Nephron progenitor cell (in vitro differentiated cells): ENCODE data around the gene CYP2C8.

ENCODE experiments used
- DNase-seq: peaks from one replicate; pipeline ENCODE4 v3.0.0; 2021
- H3K27ac Mint-ChIP-seq: 2 replicates; pipeline ENCODE4 v1.8.0; 2021; ENCODE audit warnings: mild to moderate bottlenecking, moderate library complexity, mixed read lengths
- H3K27me3 Mint-ChIP-seq: 2 replicates; pipeline ENCODE4 v1.8.0; 2021; ENCODE audit warnings: mild to moderate bottlenecking, low read depth, mixed read lengths; ENCODE audit not compliant: poor library complexity
- H3K36me3 Mint-ChIP-seq: 2 replicates; pipeline ENCODE4 v1.8.0; 2021; ENCODE audit warnings: low read depth, mixed read lengths
- H3K4me1 Mint-ChIP-seq: 2 replicates; pipeline ENCODE4 v1.8.0; 2021; ENCODE audit warnings: mixed read lengths
- H3K4me3 Mint-ChIP-seq: 2 replicates; pipeline ENCODE4 v1.8.0; 2021; ENCODE audit warnings: mild to moderate bottlenecking, moderate library complexity, mixed read lengths
- H3K9me3 Mint-ChIP-seq: 2 replicates; pipeline ENCODE4 v1.8.0; 2021; ENCODE audit warnings: mild to moderate bottlenecking, moderate library complexity, mixed read lengths
- CTCF ChIP-seq: fragments of 200-600 bp; sonication (generic); IDR thresholded peaks from 2 replicates; pipeline ENCODE4 v1.5.0; 2021; ENCODE audit warnings: antibody characterized with exemption

CYP2C8 gene

GRCh38 chr10:94992811-94993210 lies 76.5 kb downstream of the CYP2C8 start:
- no peak for DNase-seq
- H3K4me1 Mint-ChIP-seq = no peaks in the 10 kb centered on the region
- peaks cover 4% of the 10 kb centered on the region for H3K27me3 Mint-ChIP-seq
- TF ChIP-seq CTCF = no peak
- H3K9me3 Mint-ChIP-seq = peaks cover 21% of the 10 kb centered on the region
- H3K36me3 Mint-ChIP-seq = no peaks in the 10 kb centered on the region
- H3K4me3 Mint-ChIP-seq = no peak overlapping the region
- no peak overlapping the region for H3K27ac Mint-ChIP-seq

- Mint-ChIP-seq H3K27me3 (peaks cover 8% of the 10 kb centered on the region), H3K4me3 (no peak overlapping the region), H3K27ac (no peak overlapping the region), H3K4me1 (no peaks in the 10 kb centered on the region), H3K9me3 (peaks cover 21% of the 10 kb centered on the region), H3K36me3 (no peaks in the 10 kb centered on the region)
- TF ChIP-seq CTCF = no peak
- no peak for DNase-seq
Observed at GRCh38 chr10:94991243-94991888, 77.9 kb downstream of the CYP2C8 start.

- H3K27me3 Mint-ChIP-seq = peaks cover 8% of the 10 kb centered on the region
- no peak overlapping the region for H3K27ac Mint-ChIP-seq
- no peaks in the 10 kb centered on the region for H3K36me3 Mint-ChIP-seq
- TF ChIP-seq CTCF = no peak
- no peaks in the 10 kb centered on the region for H3K4me1 Mint-ChIP-seq
- DNase-seq = no peak
- no peak overlapping the region for H3K4me3 Mint-ChIP-seq
- peaks cover 21% of the 10 kb centered on the region for H3K9me3 Mint-ChIP-seq
Observed at GRCh38 chr10:94989192-94989591, 80.1 kb downstream of the CYP2C8 start.
